Loucy (cell line): Measurements from ENCODE around the gene NAA20.

Source experiments
- H2AFZ ChIP-seq: fragments of 200-600 bp; sonication (generic); 2 replicates; pipeline ENCODE4 v1.6.0; 2016; ENCODE audit warnings: antibody characterized with exemption, mild to moderate bottlenecking, low read length, moderate library complexity
- H3F3A ChIP-seq: fragments of 200-600 bp; 2 replicates; pipeline ENCODE4 v1.6.0; 2016; ENCODE audit warnings: antibody characterized with exemption, low read depth, mild to moderate bottlenecking
- H3K27me3 ChIP-seq: fragments of 200-600 bp; sonication (generic); 2 replicates; pipeline ENCODE4 v1.6.1; 2014; ENCODE audit warnings: low read length, mild to moderate bottlenecking; ENCODE audit not compliant: insufficient read depth, poor library complexity, severe bottlenecking
- H3K36me3 ChIP-seq: fragments of 200-600 bp; sonication (generic); 2 replicates; pipeline ENCODE4 v1.6.1; 2016; ENCODE audit warnings: low read length; ENCODE audit not compliant: insufficient read depth
- H3K4me1 ChIP-seq: fragments of 200-600 bp; sonication (generic); 2 replicates; pipeline ENCODE4 v1.5.1; 2014; ENCODE audit warnings: low read length, mild to moderate bottlenecking; ENCODE audit not compliant: insufficient read depth, poor library complexity, severe bottlenecking
- H3K4me2 ChIP-seq: fragments of 200-600 bp; sonication (generic); 2 replicates; pipeline ENCODE4 v1.6.0; 2014; ENCODE audit warnings: antibody characterized with exemption, low read length, low read depth, mild to moderate bottlenecking; ENCODE audit not compliant: poor library complexity, severe bottlenecking
- H3K4me3 ChIP-seq: fragments of 200-600 bp; sonication (generic); 2 replicates; pipeline ENCODE4 v1.5.1; 2014; ENCODE audit warnings: low read length, mild to moderate bottlenecking, mixed read lengths; ENCODE audit not compliant: poor library complexity, severe bottlenecking
- H3K79me2 ChIP-seq: fragments of 200-600 bp; sonication (generic); 2 replicates; pipeline ENCODE4 v1.6.1; 2014; ENCODE audit warnings: low read length; ENCODE audit not compliant: insufficient read depth
- H3K9ac ChIP-seq: fragments of 200-600 bp; sonication (generic); 2 replicates; pipeline ENCODE4 v1.6.0; 2014; ENCODE audit warnings: mild to moderate bottlenecking, low read depth, low read length, moderate library complexity; ENCODE audit not compliant: poor library complexity, severe bottlenecking
- H3K9me2 ChIP-seq: fragments of 200-600 bp; sonication (generic); replicated peaks from 2 replicates; pipeline ENCODE4 v1.6.1; 2016; ENCODE audit warnings: low read depth, low read length, mixed read lengths
- H3K9me3 ChIP-seq: fragments of 200-600 bp; sonication (generic); 2 replicates; pipeline ENCODE4 v1.6.1; 2014; ENCODE audit warnings: mild to moderate bottlenecking, antibody characterized with exemption, low read length, low read depth; ENCODE audit not compliant: insufficient read depth
- H4K20me1 ChIP-seq: fragments of 200-600 bp; sonication (generic); 2 replicates; pipeline ENCODE4 v1.6.0; 2014; ENCODE audit warnings: antibody characterized with exemption, low read length, mild to moderate bottlenecking; ENCODE audit not compliant: insufficient read depth, poor library complexity, severe bottlenecking
- CTCF ChIP-seq: fragments of 200-600 bp; sonication (generic); conservative IDR thresholded peaks from 2 replicates; pipeline ENCODE4 v1.5.1; 2014; ENCODE audit warnings: mild to moderate bottlenecking, antibody characterized with exemption, low read length
- EZH2phosphoT487 ChIP-seq: fragments of 200-600 bp; IDR thresholded peaks from 2 replicates; pipeline ENCODE4 v1.6.1; 2018; ENCODE audit warnings: antibody characterized with exemption, mild to moderate bottlenecking, moderate library complexity, borderline replicate concordance

The NAA20 gene

GRCh38 chr20:19970256-19970765 lies 46.9 kb upstream of the NAA20 start:
- H3K9ac ChIP-seq = no peak overlapping the region

GRCh38 chr20:19971116-19971515 lies 46.0 kb upstream of the NAA20 start:
- no peak overlapping the region for H2AFZ ChIP-seq
- no peak for TF ChIP-seq CTCF
- TF ChIP-seq EZH2phosphoT487 = no peak
- H3K4me3 ChIP-seq = no peak overlapping the region
- no peaks in the 10 kb centered on the region for H4K20me1 ChIP-seq
- no peaks in the 10 kb centered on the region for H3F3A ChIP-seq
- peaks cover 12% of the 10 kb centered on the region for H3K4me1 ChIP-seq
- peaks cover 6% of the 10 kb centered on the region for H3K27me3 ChIP-seq
- H3K9me2 ChIP-seq = no peaks in the 10 kb centered on the region
- H3K9me3 ChIP-seq = no peaks in the 10 kb centered on the region
- H3K79me2 ChIP-seq = no peaks in the 10 kb centered on the region
- H3K9ac ChIP-seq = no peak overlapping the region
- H3K36me3 ChIP-seq = no peaks in the 10 kb centered on the region
- H3K4me2 ChIP-seq = no peak overlapping the region

More at GRCh38 chr20:19970256-19970765, 46.9 kb upstream of the NAA20 start:
- Histone ChIP-seq H3K27me3 (peaks cover 6% of the 10 kb centered on the region), H3K9me2 (no peaks in the 10 kb centered on the region), H3K9me3 (no peaks in the 10 kb centered on the region), H2AFZ (no peak overlapping the region), H3F3A (no peaks in the 10 kb centered on the region), H3K4me2 (no peak overlapping the region), H3K79me2 (no peaks in the 10 kb centered on the region), H3K4me3 (no peak overlapping the region), H4K20me1 (no peaks in the 10 kb centered on the region), H3K36me3 (no peaks in the 10 kb centered on the region), H3K4me1 (peaks cover 12% of the 10 kb centered on the region)
- TF ChIP-seq CTCF (no peak), EZH2phosphoT487 (no peak)

GRCh38 chr20:19973961-19974629 lies 43.1 kb upstream of the NAA20 start:
- Histone ChIP-seq H4K20me1 (no peaks in the 10 kb centered on the region), H3K9ac (no peak overlapping the region), H2AFZ (no peak overlapping the region), H3K4me1 (peaks cover 5% of the 10 kb centered on the region), H3K79me2 (no peaks in the 10 kb centered on the region), H3K4me3 (no peak overlapping the region), H3K9me3 (no peaks in the 10 kb centered on the region), H3K4me2 (no peak overlapping the region), H3K27me3 (no peaks in the 10 kb centered on the region), H3F3A (no peaks in the 10 kb centered on the region), H3K36me3 (no peaks in the 10 kb centered on the region), H3K9me2 (no peaks in the 10 kb centered on the region)
- TF ChIP-seq EZH2phosphoT487 = no peak
- TF ChIP-seq CTCF = no peak
